ENCODE results near the gene RPL22L1.

Gene RPL22L1

DNA sequence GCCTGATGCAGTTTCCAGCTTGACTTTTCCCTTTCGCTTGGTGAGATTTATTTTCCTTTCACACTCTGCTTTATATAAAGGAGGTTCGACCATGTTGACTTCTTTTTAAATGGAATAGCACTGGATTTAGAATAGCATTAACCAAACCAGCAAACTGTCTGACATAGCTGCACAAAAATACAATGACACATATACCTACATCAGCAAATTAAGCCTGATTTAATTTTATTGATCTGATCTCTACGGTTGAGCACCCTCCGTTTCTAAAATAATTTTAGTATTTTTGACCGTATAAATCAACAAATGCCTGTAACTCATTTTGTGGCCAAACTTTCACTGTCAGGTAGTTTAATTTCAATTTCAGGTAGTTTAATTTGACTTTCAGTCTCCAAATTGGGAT, 44.2 kb upstream of the RPL22L1 start:
- H4K20me1 ChIP-seq (ENCODE audit: insufficient read depth, low read length): no peaks in the 10 kb centered on the region
- no peak overlapping the region for H3K4me3 ChIP-seq (ENCODE audit: low read depth in 1 of 2, low read length in 2 of 2)
- TF ChIP-seq, protein P1, sequence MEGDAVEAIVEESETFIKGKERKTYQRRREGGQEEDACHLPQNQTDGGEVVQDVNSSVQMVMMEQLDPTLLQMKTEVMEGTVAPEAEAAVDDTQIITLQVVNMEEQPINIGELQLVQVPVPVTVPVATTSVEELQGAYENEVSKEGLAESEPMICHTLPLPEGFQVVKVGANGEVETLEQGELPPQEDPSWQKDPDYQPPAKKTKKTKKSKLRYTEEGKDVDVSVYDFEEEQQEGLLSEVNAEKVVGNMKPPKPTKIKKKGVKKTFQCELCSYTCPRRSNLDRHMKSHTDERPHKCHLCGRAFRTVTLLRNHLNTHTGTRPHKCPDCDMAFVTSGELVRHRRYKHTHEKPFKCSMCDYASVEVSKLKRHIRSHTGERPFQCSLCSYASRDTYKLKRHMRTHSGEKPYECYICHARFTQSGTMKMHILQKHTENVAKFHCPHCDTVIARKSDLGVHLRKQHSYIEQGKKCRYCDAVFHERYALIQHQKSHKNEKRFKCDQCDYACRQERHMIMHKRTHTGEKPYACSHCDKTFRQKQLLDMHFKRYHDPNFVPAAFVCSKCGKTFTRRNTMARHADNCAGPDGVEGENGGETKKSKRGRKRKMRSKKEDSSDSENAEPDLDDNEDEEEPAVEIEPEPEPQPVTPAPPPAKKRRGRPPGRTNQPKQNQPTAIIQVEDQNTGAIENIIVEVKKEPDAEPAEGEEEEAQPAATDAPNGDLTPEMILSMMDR (IDR thresholded peaks at IDR 0.05; ENCODE audit: borderline replicate concordance, extremely low read depth, low read length, poor library complexity, severe bottlenecking): no peak
- TF ChIP-seq EZH2 (IDR thresholded peaks at IDR 0.05; ENCODE audit: borderline replicate concordance, low read depth, low read length, severe bottlenecking): no peak
- H3K9me3 ChIP-seq (ENCODE audit: insufficient read depth, low read length, severe bottlenecking): peaks cover 9% of the 10 kb centered on the region
- H3K9ac ChIP-seq (ENCODE audit: low read depth, low read length): no peak overlapping the region
- no peak overlapping the region for H2AFZ ChIP-seq (ENCODE audit: low read depth, low read length)
- H3K27me3 ChIP-seq (ENCODE audit: insufficient read depth, low read length, poor library complexity): no peaks in the 10 kb centered on the region
- no peak overlapping the region for H3K27ac ChIP-seq (ENCODE audit: low read length)
- no peak overlapping the region for H3K4me2 ChIP-seq (ENCODE audit: insufficient read depth, low read length)
- no peaks in the 10 kb centered on the region for H3K4me1 ChIP-seq (ENCODE audit: insufficient read depth, low read length)
- no peaks in the 10 kb centered on the region for H3K79me2 ChIP-seq (ENCODE audit: insufficient read depth, low read length)
- H3K36me3 ChIP-seq (ENCODE audit: insufficient read depth, low read length): no peaks in the 10 kb centered on the region
- ATAC-seq (ENCODE audit: insufficient read depth, low read depth): no peak
- DNase-seq: no peak

DNA sequence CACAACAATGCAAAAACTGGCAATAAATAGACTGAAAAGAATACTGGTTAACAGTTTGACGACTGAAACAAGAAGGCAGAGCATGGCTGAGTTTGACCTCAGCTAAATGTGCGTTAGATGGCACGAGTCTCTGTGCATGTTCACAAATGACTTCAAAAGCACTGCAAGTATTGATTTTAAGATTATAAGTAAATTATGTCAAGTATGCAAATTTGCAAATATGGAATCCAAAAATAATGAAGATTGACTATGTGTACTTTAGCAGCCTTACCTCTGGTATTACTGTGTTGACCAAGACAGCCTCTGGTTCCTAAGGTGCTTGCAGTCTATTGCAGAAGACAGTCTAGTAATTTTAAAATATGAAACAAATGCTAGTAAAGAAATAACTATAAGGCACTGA, 41.1 kb upstream of the RPL22L1 start:
- ATAC-seq (ENCODE audit: insufficient read depth, low read depth): no peak
- H3K9ac ChIP-seq (ENCODE audit: low read depth, low read length): no peak overlapping the region
- H3K36me3 ChIP-seq (ENCODE audit: insufficient read depth, low read length): no peaks in the 10 kb centered on the region
- no peak for TF ChIP-seq EZH2 (IDR thresholded peaks at IDR 0.05; ENCODE audit: borderline replicate concordance, low read depth, low read length, severe bottlenecking)
- TF ChIP-seq, protein P1 (IDR thresholded peaks at IDR 0.05; ENCODE audit: borderline replicate concordance, extremely low read depth, low read length, poor library complexity, severe bottlenecking): no peak
- no peaks in the 10 kb centered on the region for H3K79me2 ChIP-seq (ENCODE audit: insufficient read depth, low read length)
- no peak for DNase-seq
- no peaks in the 10 kb centered on the region for H4K20me1 ChIP-seq (ENCODE audit: insufficient read depth, low read length)
- no peaks in the 10 kb centered on the region for H3K27me3 ChIP-seq (ENCODE audit: insufficient read depth, low read length, poor library complexity)
- no peaks in the 10 kb centered on the region for H3K4me1 ChIP-seq (ENCODE audit: insufficient read depth, low read length)
- H3K9me3 ChIP-seq (ENCODE audit: insufficient read depth, low read length, severe bottlenecking): no peaks in the 10 kb centered on the region
- no peak overlapping the region for H3K4me3 ChIP-seq (ENCODE audit: low read depth in 1 of 2, low read length in 2 of 2)
- no peak overlapping the region for H3K4me2 ChIP-seq (ENCODE audit: insufficient read depth, low read length)
- H3K27ac ChIP-seq (ENCODE audit: low read length): no peak overlapping the region
- H2AFZ ChIP-seq (ENCODE audit: low read depth, low read length): no peak overlapping the region

DNA sequence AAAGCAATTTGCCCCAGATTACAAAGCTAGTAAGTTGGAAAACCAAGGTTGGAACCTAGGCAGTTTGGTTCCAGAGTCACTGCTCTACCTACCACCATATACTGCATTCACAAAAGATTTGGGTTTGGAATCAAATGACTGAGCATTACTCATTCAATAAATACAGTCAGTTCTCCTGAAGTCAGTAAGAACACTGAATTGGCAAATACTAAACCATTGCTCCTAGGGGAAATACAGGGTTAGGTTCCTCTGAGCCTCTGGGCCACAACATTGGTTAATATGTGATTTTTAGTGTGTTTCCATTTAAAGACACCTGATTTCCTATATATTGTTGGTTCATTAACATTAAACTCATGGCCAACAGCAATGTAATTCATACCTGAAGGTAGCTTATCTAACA, 40.5 kb upstream of the RPL22L1 start:
- Histone ChIP-seq H3K4me1 (ENCODE audit: insufficient read depth, low read length) (no peaks in the 10 kb centered on the region), H3K4me2 (ENCODE audit: insufficient read depth, low read length) (no peak overlapping the region), H3K36me3 (ENCODE audit: insufficient read depth, low read length) (no peaks in the 10 kb centered on the region), H2AFZ (ENCODE audit: low read depth, low read length) (no peak overlapping the region), H3K9me3 (ENCODE audit: insufficient read depth, low read length, severe bottlenecking) (no peaks in the 10 kb centered on the region), H3K27me3 (ENCODE audit: insufficient read depth, low read length, poor library complexity) (no peaks in the 10 kb centered on the region), H3K27ac (ENCODE audit: low read length) (no peak overlapping the region), H3K4me3 (ENCODE audit: low read depth in 1 of 2, low read length in 2 of 2) (no peak overlapping the region), H3K79me2 (ENCODE audit: insufficient read depth, low read length) (no peaks in the 10 kb centered on the region), H4K20me1 (ENCODE audit: insufficient read depth, low read length) (no peaks in the 10 kb centered on the region), H3K9ac (ENCODE audit: low read depth, low read length) (no peak overlapping the region)
- DNase-seq: no peak
- ATAC-seq (ENCODE audit: insufficient read depth, low read depth): no peak
- no peak for TF ChIP-seq EZH2 (IDR thresholded peaks at IDR 0.05; ENCODE audit: borderline replicate concordance, low read depth, low read length, severe bottlenecking)
- TF ChIP-seq, protein P1 (IDR thresholded peaks at IDR 0.05; ENCODE audit: borderline replicate concordance, extremely low read depth, low read length, poor library complexity, severe bottlenecking): no peak

All from DND-41 (cell line).